ENCODE results near the gene ZNF423. TPM values are rescaled to one million over a fixed set of nuclear protein-coding genes. Genes with fewer than 3 reads are reported as not detected.

The ZNF423 gene
- total RNA-seq, 1 experiment from 2014 or later: 0.49 TPM

DNA sequence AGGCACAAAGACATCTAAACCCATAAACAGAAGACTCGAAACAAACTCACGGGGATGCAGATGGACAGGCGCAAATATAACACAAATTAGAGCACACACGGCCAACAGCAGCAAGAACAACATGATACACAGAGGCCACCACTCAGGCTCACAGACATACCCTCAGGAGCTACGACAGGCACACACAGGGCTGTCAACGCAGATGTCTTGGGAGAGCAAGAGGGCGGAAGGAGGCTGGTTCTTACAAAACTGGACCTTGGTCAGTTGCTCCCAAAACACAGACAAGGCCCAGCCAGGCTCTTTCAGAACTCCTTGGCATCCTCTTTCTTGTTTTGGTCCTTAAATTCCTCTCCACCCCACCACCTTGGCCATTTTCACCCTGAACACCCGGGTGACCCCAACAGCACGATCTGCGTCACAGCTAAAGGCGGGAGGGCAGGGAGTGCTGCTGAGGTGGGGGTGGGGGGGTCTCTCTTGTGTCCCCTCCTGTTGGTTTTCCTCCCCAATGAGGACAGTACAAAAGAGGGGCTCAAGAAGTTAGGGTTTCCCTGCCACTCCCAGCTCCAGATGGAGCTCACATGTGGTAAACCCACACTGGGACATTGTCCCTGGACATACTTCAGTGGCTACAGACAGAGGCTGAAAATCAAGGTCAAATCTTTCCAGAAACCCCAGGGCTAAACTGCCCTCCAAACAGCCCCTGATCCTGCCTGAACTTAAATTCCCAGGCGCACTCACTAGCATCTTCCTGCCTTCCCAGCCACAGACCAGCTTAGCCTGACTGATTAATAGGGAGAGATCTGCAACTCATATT is 261.0 kb downstream of the ZNF423 start:
- no peaks in the 10 kb centered on the region; the same call in 1 of the 2 replicates for H3K27me3 ChIP-seq (ENCODE audit: control insufficient read depth, insufficient read depth, low read length)
- intact Hi-C loops (cut with micrococcal nuclease; ENCODE audit: unreplicated experiment): loop anchor here (5.0 kb wide), 2 partner anchors 103 to 188 kb away; no protein-coding TSS in a partner anchor
- DNase-seq (ENCODE audit: low read depth, low spot score) (no peak), ATAC-seq (no peak)
- ChIA-PET CTCF (no interaction called here), POLR2A (no interaction called here)
- no peak overlapping the region for H3K4me3 ChIP-seq (ENCODE audit: low read depth in 2 of 2, low read length in 2 of 2)
- H3K36me3 ChIP-seq (ENCODE audit: control insufficient read depth, insufficient read depth, low read length): no peaks in the 10 kb centered on the region
- H3K9me3 ChIP-seq (ENCODE audit: control insufficient read depth, insufficient read depth, low read depth, low read length): no peaks in the 10 kb centered on the region
- in situ Hi-C loops (cut with HindIII; ENCODE audit: low pct_unique_long_range_greater_than_20kb, low sequenced_read_pairs): no loop called here
- H3K27ac ChIP-seq (ENCODE audit: low read length): no peak overlapping the region
- no TSS peak for BruUV-seq (replicated peaks)
- no peaks in the 10 kb centered on the region for H3K4me1 ChIP-seq (ENCODE audit: control insufficient read depth, insufficient read depth, low read length)
- TF ChIP-seq REST (IDR thresholded peaks at IDR 0.05; ENCODE audit: insufficient read depth in 1 of 2, low read depth in 2 of 2, low read length in 1 of 2) (no peak), TCF7L2 (IDR thresholded peaks at IDR 0.05; ENCODE audit: low read depth, low read length) (no peak), CTCF (IDR thresholded peaks at IDR 0.05) (no peak), SIN3A (IDR thresholded peaks at IDR 0.05; ENCODE audit: borderline replicate concordance, insufficient read depth, low read depth, low read length) (no peak), POLR2AphosphoS5 (IDR thresholded peaks at IDR 0.05; ENCODE audit: low read depth, low read length) (no peak)

- TF ChIP-seq CTCF (IDR thresholded peaks at IDR 0.05): no peak
- TF ChIP-seq REST (IDR thresholded peaks at IDR 0.05; ENCODE audit: insufficient read depth in 1 of 2, low read depth in 2 of 2, low read length in 1 of 2): no peak
- TF ChIP-seq SIN3A (IDR thresholded peaks at IDR 0.05; ENCODE audit: borderline replicate concordance, insufficient read depth, low read depth, low read length): no peak
- no peak for TF ChIP-seq TCF7L2 (IDR thresholded peaks at IDR 0.05; ENCODE audit: low read depth, low read length)
- TF ChIP-seq POLR2AphosphoS5 (IDR thresholded peaks at IDR 0.05; ENCODE audit: low read depth, low read length): no peak
- ChIA-PET POLR2A (no interaction called here), CTCF (no interaction called here)
- Histone ChIP-seq H3K4me3 (ENCODE audit: low read depth in 2 of 2, low read length in 2 of 2) (no peak overlapping the region), H3K36me3 (ENCODE audit: control insufficient read depth, insufficient read depth, low read length) (no peaks in the 10 kb centered on the region), H3K9me3 (ENCODE audit: control insufficient read depth, insufficient read depth, low read depth, low read length) (no peaks in the 10 kb centered on the region), H3K27ac (ENCODE audit: low read length) (no peak overlapping the region), H3K4me1 (ENCODE audit: control insufficient read depth, insufficient read depth, low read length) (no peaks in the 10 kb centered on the region), H3K27me3 (ENCODE audit: control insufficient read depth, insufficient read depth, low read length) (no peaks in the 10 kb centered on the region; the same call in 1 of the 2 replicates)
- DNase-seq (ENCODE audit: low read depth, low spot score): no peak
- in situ Hi-C loops (cut with HindIII; ENCODE audit: low pct_unique_long_range_greater_than_20kb, low sequenced_read_pairs): no loop called here
- no peak for ATAC-seq
- BruUV-seq (replicated peaks): no TSS peak
- intact Hi-C loops (cut with micrococcal nuclease; ENCODE audit: unreplicated experiment): loop anchor here (5.0 kb wide), 2 partner anchors 102 to 187 kb away; no protein-coding TSS in a partner anchor
Measured at GRCh38 chr16:49594153-49594552, 261.8 kb downstream of the ZNF423 start.
